Measurements from ENCODE around the gene EPS8.
"Not testable (repeated sequence)": the region's sequence is repeated elsewhere in the genome, so short reads cannot be mapped to it uniquely, and the experiment has no call there.

Gene EPS8

DNA sequence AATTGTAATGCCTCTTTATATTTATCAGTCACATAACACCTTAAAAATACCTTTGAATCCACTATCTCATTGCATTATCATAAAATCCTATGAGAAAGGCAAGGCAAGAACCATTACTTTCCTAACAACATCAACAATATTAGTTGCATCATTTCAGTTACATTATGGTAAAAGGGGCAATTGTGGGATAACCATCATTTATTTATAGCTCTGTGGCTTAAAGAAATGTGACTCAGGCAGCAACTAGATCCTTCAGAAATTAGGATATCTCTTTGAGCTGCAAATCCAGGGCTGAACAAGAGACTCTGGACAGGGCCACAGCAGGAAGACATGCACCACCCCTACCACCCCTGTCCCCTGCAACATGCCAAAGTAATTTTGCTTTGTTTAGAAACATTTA, 36.4 kb downstream of the EPS8 start:
- DNase-seq, result no peak

DNA sequence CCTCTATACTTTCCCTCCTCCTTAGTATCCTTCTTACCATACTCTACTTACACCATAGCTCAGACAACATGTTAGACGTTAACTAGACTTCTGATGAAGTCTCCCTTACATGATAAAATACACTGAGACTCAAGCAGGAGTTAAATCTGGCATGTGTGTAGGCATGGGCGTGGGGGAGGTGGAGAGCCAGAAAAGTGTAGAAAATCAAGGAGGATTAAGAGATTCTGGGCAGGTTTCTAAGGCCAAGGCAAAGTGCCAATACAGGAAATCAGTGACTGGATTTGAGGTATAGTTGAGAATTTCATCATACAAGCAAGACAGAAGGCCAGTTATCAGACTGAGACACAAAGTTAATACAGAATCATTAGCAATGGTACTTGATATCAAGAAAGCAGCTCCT, 37.4 kb downstream of the EPS8 start:
- DNase-seq, result no peak

DNA sequence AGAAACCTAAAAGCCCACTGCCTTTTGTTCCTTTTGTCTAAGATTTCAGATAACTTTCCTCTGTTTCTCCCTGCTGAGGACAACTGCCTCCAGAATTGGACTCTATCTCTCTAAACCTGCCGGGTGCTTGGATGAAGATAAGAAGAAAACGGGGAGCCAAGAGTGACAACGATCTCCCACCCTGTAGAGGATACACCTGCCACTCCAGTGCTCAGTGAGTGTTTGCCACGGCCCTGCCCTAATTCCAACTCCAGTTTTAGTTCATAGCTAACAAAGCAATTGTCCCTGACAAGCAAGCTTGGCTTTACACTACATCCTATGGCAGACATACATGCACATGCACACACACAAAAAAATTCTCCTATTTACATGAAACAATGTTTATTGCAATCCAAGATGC, 39.3 kb downstream of the EPS8 start:
- DNase-seq, result no peak

DNA sequence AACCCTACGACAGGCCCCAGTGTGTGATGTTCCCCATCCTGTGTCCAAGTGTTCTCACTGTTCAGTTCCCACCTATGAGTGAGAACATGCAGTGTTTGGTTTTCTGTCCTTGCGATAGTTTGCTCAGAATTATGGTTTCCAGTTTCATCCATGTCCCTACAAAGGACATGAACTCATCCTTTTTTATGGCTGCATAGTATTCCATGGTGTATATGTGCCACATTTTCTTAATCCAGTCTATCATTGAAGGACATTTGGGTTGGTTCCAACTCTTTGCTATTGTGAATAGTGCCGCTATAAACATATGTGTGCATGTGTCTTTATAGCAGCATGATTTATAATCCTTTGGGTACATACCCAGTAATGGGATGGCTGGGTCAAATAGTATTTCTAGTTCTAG, 47.3 kb downstream of the EPS8 start:
- DNase-seq, result not testable (repeated sequence)

DNA sequence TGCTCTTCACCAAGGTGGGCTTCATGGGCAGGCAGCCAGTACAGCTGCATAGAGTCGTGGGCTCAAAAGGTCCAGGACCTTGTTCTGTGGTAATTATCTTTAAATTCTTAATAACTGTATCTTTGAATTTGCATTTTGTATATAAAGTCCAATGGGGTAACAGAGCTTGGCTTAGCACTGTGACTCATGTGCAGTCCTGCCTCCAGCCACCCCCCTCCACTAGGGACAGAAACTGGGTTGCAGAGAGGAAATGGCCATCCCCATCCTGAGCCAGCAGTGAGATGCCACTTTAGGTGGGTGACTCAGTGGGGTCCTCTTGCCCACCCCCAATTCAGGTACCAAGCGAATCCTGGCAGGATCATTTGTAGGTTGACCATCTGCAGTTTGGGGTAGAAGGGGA, 48.1 kb downstream of the EPS8 start:
- no peak for DNase-seq

DNA sequence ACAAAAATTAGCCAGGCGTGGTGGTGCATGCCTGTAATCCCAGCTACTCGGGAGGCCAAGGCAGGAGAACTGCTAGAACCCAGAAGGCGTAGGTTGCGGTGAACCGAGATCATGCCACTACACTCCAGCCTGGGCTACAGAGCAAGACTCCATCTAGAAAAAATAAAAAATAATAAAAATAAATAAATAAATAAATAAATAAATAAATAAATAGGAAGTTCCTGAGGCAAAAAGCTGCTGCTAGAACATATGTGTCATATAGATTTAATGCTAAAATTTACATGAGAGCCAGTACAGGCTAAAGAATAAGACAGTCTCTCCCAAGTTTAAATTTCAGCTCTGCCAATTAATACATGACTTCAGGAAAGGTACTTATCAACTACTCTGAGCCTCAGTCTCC, 48.8 kb downstream of the EPS8 start:
- not testable (repeated sequence) for DNase-seq

DNA sequence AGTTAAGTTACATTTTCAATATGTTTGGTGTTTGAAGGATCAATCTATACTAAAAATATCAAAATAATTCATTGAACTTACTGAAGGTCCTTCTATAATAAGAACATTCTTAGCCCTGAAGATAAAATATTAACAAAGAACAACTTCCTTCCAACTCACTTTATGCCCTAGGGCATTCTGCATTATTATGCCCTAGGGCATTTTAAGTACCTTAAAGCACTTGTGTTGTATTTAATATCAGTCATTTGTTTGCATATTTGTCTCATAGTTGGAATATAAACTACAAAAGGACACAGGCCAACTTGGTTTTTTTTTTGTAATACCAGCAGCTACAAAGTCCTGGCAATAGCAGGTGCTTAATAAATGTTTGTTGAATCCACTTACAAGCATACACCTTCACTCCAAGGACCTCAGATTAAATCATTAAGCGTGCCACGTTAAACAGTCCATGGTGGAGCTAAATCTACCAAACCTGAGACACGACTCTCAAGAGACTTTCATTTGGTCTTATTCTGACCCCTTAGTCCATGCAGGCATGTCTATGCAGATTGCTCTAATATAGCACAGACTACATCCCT, 50.7 kb downstream of the EPS8 start:
- no peak for DNase-seq

DNA sequence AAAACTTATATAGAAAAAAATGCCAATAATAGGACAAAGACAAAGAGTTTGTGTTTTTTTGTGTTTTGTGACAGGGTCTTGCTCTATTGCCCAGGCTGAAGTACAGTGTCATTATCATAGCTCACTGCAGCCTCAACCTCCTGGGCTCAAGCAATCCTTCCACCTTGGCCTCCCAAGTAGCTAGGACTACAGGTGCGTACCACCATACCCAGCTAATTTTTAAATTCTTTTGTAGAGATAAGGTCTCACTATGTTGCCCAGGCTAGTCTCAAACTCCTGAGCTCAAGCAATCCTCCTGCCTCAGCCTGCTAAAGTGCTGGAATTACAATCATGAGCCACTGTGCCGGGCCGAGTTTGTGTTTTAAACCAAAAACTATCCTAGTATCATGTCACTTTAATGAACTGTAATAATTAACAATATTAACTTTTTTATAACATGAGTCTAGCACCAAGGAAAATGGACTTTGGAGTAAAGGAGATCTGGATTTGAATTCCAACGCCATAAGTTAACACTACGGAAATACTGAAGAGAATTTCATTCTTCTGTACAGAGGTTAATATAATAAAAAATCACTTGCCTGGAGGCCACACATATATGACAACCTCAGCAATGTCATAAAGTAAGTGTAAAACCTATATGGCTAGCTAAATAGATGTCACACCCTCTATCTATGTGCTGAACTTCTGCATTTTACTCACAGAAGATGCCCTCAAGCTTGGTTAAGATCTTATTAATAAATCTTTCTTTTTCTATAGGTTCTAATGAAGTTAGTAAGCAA, 53.2 kb downstream of the EPS8 start:
- DNase-seq, result no peak

DNA sequence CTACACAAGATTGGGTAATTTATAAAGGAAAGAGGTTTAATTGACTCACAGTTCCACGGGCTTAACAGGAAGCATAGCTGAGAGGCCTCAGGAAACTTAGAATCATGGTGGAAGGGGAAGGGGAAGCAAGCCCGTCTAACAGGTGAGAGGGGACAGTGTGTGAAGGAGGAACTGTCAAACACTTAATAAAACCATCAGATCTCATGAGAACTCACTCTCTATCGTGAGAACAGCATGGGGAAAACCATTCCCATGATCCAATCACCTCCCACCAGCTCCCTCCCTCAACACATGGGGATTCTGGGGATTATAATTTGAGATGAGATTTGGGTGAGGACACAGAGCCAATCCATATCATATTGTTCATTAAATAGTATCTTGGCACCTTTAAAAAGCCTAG, 56.1 kb downstream of the EPS8 start:
- DNase-seq, result no peak

DNA sequence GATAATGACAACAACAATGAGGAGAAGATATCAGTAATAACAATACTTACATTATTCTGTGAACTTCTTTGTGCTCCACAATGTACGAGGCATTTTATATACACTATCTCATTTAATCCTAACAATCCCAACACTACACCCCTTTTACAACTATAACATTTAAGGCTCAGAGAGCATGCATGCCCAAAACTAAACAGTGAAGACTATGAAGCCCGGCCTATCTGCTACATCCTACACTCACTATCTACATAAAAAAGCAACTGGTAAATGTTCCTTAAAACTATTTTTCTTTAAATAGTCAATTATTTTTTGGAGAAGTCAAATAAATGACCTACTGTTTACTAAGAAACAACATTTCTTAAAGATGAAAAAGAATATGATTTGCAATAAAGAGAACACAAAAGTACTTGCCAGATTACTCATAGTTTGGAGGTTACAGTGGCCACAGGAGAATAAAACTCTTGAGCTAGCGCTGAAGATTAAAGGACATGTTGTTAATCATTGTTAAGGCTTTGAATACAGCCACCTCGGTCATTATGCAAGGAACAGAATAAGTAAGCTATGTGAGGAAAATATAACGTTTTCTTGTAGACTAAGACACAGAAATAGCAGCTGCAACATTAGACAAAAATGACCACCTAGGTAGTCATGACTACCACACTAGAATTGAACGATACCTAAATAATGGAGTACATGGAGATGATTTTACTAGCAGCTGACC, 56.7 kb downstream of the EPS8 start:
- DNase-seq, result no peak

DNA sequence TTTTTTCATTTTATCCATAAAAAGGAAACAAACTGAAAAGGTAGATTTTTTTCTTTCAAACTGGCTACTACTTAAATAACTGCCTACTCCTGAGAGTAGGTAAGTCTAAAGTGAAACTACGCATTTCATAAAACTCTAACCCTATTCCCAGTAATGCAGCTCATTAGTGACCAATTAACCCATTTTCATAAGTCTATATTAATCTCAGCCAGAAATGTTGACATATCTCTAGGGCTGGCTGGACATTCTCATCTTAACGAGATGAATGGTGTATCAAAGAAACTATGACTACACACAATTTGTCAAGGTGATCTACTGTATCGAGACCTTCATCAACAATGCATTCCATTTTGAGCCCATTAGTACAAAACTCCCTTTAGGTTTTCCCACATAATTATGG, 57.2 kb downstream of the EPS8 start:
- DNase-seq, result no peak

DNA sequence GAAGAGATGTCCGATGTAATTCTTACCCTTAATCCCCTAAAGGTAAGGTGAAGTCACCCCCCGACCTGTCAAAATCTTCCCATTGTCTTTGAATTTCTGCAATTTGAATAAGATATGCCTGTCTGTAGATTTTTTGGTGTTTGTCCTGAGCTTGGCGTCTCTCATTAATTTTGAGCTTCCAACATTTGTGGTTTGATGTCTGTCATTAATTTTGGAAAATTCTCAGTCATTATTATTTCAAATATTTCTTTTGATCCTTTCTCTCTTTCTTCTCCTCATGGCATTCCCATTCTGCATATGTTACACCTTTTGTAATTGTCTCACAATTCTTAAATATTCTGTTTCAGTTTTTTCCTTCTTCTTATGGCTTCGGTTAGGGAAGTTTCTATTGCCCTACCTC, 60.1 kb downstream of the EPS8 start:
- no peak for DNase-seq

DNA sequence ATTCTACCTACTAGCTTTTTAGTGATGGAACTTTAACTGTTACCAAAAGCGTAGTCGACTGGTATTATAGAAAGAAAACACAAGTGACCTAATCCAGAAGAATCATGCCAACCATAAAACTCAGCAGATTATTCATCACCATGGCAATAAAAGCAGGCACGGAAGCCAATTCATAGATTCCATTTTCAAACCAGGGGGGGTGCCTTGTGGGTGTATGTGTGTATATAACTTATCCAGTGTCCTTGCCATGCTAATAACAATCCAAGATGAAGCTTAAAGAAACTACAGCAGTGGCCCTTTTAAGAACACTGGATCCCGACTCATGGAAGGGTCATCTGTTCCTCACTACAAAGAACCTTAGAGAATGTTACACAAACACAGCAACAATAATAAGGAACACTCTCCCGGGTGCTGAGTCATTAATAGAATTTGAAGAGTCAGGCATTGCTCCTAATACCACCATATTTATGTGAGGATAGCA, 61.0 kb downstream of the EPS8 start:
- DNase-seq, result no peak

DNA sequence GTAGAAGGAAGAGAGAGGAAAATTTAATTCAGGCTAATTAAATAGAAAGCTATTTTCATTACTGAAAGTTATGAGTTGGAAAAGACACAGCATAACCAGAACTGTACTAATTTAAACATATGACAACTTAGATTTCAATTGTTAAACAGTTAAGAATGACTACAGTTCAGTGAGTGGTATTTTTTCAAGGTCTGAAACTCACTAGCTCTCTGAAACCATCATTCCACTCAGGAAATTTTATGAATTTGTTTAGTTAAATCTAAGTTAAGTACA, 62.4 kb downstream of the EPS8 start:
- DNase-seq, result no peak

DNA sequence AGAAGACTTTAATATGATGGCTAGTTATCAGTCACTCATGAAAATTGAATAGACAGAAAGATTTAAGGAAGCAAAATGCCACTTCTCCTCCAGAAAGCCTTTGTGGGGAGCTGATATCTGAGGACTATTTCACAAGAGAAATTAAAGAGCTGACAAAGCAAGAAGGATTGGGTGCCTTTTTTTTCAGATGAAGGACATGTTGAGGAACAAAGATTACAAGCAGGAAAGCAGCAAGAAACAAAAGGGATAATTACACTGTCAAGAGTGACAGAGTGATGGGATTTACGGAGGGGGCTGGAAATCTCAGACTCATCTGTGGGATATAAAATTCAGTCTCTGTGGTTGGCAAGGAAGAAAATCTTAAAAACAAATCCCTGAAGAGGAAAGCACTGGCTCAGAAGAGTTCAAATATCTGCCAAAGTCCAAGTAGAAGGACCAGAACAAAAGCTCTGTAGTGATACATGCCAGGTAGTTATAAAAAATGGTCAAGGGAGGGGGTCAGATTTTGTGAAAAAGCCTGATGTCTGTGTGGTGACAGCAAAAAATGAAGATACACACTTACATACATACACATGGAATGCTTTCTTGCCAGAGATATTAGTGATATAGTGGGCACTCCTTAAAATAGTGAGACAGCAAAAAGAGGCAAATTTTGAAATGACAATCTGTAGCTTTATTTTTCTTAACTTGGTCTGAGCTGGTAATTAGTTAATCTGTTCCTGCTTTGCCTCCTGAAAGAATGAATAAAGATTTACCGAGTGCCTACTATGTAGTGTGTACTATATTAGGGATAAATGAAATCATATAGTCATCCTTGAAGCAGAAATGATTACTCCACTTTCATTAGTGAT, 62.9 kb downstream of the EPS8 start:
- no peak for DNase-seq

DNA sequence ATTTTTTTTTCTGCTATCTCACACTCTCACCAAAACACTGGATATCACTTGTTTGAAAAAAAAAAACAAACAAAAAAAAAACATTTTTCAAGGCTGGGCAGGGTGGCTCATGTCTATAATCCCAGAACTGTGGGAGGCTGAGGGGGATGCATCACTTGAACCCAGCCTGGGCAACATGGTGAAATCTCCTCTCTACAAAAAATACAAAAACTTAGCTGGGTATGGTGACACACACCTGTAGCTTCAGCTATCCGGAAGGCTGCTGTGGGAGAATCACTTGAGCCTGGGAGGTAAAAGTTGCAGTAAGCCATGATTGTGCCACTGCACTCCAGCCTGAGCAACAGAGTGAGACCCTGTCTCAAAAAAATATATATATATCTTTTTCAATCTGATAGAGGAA, 66.2 kb downstream of the EPS8 start:
- DNase-seq, result no peak

DNA sequence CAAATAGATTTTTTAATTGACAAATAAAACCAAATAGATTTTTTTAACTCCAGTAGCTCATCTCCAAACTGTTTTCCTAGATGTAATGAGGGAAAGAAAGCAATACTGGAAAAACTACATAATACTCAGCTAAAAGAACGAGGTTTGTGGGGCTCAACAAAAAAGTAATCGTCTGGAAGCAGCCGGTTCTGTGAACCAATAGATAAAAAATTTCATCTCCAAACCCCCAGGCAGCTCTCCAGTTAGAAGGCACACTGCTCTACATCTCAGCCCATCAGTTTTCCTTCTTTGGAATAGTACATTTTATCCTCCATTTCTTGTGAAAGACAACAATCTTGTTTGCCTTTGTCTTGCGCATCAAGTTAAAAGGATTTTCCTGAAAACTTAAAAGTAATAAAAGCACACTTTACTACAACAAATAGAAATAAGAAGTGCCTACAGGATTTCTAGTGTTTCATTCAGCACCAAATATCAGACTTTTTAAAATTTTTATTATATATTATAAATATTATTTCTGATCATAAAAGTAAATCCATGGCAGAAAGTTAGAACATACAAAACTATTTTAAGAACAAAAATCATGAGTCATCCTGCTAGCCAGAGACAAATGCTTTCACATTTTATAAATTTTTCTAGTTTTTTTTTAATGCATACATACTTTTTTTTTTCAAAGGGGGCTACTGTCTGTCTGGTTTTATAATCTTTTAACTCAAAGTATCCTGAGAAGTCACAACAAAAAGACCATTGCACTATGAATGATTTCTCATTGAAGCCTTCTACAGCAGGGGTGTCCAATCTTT, 67.7 kb downstream of the EPS8 start:
- DNase-seq, result no peak

DNA sequence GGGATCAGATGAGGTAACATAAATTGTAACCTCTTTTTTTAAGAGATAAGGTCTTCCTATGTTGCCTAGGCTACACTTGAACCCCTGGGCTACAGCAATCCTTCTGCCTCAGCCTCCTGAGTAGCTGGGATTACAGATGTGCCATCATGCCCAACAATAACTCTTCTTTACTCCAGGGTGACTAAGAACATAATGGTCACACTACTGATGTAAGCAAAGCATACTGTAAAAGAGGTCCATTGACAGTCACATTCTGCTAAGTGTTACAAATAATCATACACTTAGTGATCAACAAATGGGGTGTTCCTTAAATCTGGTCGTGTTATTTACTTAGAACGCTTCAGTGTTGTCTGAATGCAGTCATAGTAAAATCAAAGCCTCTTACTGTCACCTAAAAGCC, 68.9 kb downstream of the EPS8 start:
- DNase-seq, result no peak

DNA sequence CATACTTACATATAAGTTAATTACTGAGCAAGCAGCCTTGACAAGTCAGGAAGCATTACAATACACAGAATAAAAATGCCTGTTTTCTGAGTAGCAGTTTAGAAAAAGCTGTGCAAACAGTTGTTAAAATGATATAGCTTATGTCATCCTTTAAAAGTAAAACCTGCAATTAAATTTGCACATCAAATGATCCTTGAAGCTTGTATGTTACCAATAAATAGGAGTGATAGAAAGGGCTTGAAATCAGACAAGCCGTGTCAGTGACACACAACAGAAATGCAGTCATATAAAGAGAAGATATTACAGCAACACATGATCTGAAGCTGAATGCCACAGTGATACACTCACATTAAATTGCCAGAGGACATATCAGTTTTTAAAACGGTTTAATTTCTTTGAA, 70.0 kb downstream of the EPS8 start:
- no peak for DNase-seq

DNA sequence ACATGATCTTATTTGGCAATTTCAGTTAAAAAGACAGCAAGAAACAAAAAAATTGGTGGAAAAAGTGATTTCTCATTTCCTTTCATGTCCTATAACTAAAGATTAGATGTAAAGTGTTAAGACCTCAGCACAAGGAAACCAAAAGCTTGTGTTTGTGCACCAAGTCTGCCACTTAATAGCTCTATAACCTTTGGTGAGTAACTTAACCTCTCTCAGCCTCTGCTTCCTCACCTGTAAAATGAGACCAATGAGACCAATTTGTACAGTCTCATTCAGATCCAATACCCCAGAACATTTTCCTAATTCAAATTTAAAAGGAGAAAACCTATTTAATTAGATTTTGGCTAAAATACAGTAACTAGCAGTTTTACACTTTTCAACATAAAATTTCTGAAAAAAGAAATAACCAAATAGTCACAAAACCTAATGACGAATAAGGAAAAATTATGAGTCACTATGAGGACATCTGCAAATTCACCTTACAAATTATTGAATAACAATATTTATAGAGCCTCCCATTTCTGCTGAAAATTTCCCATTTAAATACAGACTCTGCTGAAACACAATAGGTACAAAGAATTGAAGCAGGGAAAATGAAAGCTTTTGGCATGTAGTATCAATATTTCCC, 71.1 kb downstream of the EPS8 start:
- no peak for DNase-seq

DNA sequence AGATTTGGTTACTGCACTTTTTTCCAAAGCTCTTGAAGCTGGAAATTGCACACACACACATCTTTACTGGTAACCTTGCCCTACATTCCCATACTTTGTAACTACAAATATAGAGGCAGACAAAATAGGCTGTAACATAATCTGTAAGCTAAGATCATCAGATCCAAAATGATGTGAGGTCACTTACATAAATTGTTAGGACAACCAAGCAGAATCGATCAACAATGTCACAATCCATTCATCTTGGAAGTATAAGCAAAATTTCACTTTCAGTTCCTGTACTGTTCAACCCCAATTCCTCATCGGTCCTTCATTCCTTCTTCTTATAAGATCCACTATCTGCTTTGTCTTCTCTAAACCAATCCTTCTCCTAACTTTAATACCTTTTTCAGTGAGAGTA, 72.6 kb downstream of the EPS8 start:
- no peak for DNase-seq

DNA sequence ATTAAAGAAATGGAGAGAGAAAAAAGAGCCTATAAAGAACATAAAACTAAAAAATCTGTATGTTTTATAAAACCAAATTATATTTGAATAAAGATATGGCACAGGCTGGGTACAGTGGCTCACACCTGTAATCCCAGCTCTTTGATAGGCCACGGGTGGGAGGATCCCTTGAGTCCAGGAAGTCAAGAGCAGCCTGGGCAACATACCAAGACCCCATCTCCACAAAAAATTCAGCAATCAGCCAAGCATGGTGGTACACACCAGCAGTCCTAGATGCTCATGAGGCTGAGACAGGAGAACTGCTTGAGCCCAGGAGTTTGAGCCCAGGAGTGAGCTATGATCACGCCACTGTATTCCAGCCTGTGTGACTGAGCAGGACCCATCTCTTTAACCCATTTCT, 74.9 kb downstream of the EPS8 start:
- no peak for DNase-seq
